ENCODE measurements around the gene DPYD.

DPYD gene

DNA sequence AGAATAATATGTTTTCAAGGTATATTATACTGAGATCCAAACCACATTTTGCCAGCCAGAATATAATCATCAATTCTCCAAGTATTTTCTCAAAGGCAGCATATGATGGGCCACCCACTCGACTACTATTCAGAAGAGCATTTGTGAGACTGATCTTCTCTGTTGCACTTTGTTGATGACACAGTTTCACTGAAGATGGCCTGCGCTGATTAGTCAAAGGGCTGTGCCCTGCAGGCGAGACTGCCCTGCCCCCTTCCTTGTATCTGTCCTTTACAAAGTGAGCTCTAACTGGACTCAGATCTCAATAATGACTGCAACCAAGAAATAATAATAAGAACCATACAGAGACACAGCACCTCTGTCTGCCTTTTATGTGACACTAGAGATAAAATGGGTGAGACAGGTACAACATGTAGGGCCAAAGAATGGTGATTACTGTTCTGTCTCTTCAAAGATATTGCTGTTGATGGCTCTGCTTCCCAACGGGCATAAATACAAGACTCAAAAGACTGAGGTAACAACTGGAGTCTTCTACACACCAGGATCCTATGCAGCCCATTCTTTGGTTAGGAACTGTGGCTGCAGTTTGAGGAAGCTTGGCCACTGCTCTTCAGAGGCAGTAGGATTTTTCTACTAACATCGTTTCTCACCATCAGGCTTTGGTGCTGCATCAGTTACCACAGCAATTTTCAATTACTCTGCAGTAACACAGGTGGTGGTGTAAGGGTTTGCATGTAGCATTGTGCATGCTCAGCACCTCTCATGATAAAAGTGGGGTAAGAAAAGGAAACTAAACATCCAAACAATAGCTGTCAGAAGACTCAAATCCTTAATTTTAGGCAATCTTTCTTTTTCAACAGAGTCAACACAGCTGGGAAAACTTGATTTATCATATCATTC is 718.1 kb downstream of the DPYD start:
- no peaks in the 10 kb centered on the region for H3K36me3 Mint-ChIP-seq (ENCODE audit: low read depth)
- DNase-seq (no peak), ATAC-seq (no peak)
- no peak overlapping the region for H3K4me3 Mint-ChIP-seq
- H3K27ac Mint-ChIP-seq: no peak overlapping the region
- H3K9me3 Mint-ChIP-seq: no peaks in the 10 kb centered on the region
- no peaks in the 10 kb centered on the region for H3K27me3 Mint-ChIP-seq
- H3K4me1 Mint-ChIP-seq: no peaks in the 10 kb centered on the region

- H3K9me3 Mint-ChIP-seq: no peaks in the 10 kb centered on the region
- ATAC-seq (no peak), DNase-seq (no peak)
- no peaks in the 10 kb centered on the region for H3K27me3 Mint-ChIP-seq
- no peak overlapping the region for H3K4me3 Mint-ChIP-seq
- H3K27ac Mint-ChIP-seq: no peak overlapping the region
- no peaks in the 10 kb centered on the region for H3K36me3 Mint-ChIP-seq (ENCODE audit: low read depth)
- no peaks in the 10 kb centered on the region for H3K4me1 Mint-ChIP-seq
Observed at GRCh38 chr1:97201641-97202040, 719.2 kb downstream of the DPYD start.

DNA sequence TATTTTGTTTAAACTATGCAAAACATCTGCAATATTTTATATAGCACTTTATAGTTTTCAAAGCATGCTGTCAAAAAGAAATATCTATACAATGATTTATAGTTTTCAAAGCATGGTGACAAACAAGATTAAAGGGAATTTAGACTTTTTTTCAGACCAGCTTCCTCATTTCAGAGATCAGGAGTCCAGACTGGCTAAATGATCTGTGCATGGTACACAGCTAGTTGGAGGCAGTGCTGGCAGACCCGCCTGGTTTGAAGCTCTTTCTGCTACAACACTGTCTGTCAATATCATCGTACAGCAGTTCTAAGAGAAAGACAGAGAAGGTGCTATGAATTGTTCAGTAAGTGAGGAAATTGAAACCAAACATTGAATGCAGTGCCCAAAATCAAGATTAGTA is 720.2 kb downstream of the DPYD start:
- no peaks in the 10 kb centered on the region for H3K27me3 Mint-ChIP-seq
- no peaks in the 10 kb centered on the region for H3K9me3 Mint-ChIP-seq
- H3K4me1 Mint-ChIP-seq: no peaks in the 10 kb centered on the region
- no peak overlapping the region for H3K4me3 Mint-ChIP-seq
- no peaks in the 10 kb centered on the region for H3K36me3 Mint-ChIP-seq (ENCODE audit: low read depth)
- no peak for ATAC-seq
- no peak overlapping the region for H3K27ac Mint-ChIP-seq
- no peak for DNase-seq

- no peaks in the 10 kb centered on the region for H3K9me3 Mint-ChIP-seq
- no peaks in the 10 kb centered on the region for H3K27me3 Mint-ChIP-seq
- DNase-seq (no peak), ATAC-seq (no peak)
- H3K27ac Mint-ChIP-seq: no peak overlapping the region
- H3K4me3 Mint-ChIP-seq: no peak overlapping the region
- no peaks in the 10 kb centered on the region for H3K4me1 Mint-ChIP-seq
- H3K36me3 Mint-ChIP-seq (ENCODE audit: low read depth): peaks cover 7% of the 10 kb centered on the region
Observed at GRCh38 chr1:97196825-97197516, 723.9 kb downstream of the DPYD start.

DNA sequence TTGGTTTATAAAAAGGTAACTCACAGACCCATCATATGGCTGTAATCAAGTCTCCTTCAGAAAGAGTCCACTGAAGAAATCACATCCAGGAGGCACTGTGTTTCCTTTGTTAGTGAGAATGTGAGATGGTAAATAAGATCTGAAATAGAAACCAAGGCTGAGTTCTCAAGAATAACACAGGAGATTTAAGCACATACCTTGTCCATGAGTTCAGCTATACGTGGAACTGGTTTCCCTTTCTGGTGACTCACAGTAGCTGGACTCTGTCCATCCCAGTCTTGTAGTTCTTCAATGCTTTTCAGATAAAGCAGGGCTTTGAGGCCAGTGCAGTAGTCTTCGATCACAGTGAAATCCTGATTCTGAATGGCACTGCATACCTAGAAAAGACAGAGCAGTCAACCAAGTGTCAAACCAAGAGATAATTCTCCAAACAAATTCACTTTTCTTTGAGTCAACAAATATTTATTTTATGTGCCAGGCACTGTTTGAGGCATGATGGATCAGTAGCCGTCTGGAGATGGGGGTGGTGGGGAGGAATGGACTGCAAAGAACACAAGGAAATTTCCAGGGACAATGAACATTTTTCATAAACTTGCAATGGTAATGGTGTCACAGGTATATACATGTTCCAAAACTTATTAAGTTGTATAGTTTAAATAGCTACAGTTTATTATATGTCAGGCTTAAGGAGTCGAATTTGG is 727.8 kb downstream of the DPYD start:
- no peak for ATAC-seq

GRCh38 chr1:97190326-97190725 is 730.5 kb downstream of the DPYD start:
- Mint-ChIP-seq H3K4me1 (no peaks in the 10 kb centered on the region), H3K4me3 (no peak overlapping the region), H3K27me3 (no peaks in the 10 kb centered on the region), H3K27ac (no peak overlapping the region), H3K9me3 (no peaks in the 10 kb centered on the region), H3K36me3 (ENCODE audit: low read depth) (peaks cover 25% of the 10 kb centered on the region)
- ATAC-seq (no peak), DNase-seq (no peak)

More for the DNA sequence above, 727.8 kb downstream of the DPYD start:
- Mint-ChIP-seq H3K27ac (no peak overlapping the region), H3K27me3 (no peaks in the 10 kb centered on the region), H3K4me3 (no peak overlapping the region), H3K36me3 (ENCODE audit: low read depth) (peaks cover 22% of the 10 kb centered on the region), H3K9me3 (no peaks in the 10 kb centered on the region), H3K4me1 (no peaks in the 10 kb centered on the region)
- DNase-seq: no peak

- Mint-ChIP-seq H3K4me1 (no peaks in the 10 kb centered on the region), H3K27ac (no peak overlapping the region), H3K9me3 (no peaks in the 10 kb centered on the region), H3K4me3 (no peak overlapping the region), H3K27me3 (no peaks in the 10 kb centered on the region), H3K36me3 (ENCODE audit: low read depth) (peaks cover 17% of the 10 kb centered on the region)
- no peak for ATAC-seq
- DNase-seq: no peak
Observed at GRCh38 chr1:97186381-97186780, 734.5 kb downstream of the DPYD start.

DNA sequence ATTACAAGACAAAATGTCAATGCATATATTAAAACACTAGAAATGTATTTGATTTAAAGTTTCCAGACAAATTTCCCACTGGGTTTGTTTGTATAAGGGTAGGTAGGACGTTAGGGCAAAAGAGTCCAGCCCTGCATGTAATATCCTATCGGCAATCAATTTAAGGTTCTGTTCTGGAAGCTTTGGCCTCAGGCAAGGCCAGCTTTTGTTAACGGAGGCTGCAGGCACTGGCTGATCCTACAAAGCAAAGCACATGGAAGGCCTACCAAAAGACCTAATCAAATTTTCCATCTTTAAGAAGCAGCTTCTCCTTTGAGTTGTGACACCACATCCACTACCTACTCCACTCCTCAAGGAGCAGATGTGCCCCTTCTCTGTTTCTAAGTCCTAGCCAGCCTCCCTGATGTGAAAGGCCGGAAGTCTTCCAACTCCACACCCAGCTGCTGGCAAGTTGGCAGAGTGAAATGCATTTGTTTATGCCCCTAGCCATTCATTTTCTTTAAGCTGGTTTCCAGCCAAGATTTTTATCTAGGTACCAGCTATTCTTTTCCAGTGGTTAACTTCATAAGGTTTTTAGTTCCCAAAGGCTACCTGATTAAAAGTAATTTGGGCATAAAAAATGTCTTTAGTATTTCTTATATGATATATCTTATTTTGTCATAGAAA is 746.7 kb downstream of the DPYD start:
- no peak for ATAC-seq
- H3K9me3 Mint-ChIP-seq: no peaks in the 10 kb centered on the region
- H3K36me3 Mint-ChIP-seq (ENCODE audit: low read depth): no peaks in the 10 kb centered on the region
- no peak overlapping the region for H3K4me3 Mint-ChIP-seq
- H3K27ac Mint-ChIP-seq: no peak overlapping the region
- no peak for DNase-seq
- H3K4me1 Mint-ChIP-seq: no peaks in the 10 kb centered on the region
- H3K27me3 Mint-ChIP-seq: no peaks in the 10 kb centered on the region

- H3K36me3 Mint-ChIP-seq (ENCODE audit: low read depth): peaks cover 1% of the 10 kb centered on the region
- H3K9me3 Mint-ChIP-seq: no peaks in the 10 kb centered on the region
- H3K4me3 Mint-ChIP-seq: no peak overlapping the region
- H3K27me3 Mint-ChIP-seq: no peaks in the 10 kb centered on the region
- H3K27ac Mint-ChIP-seq: no peak overlapping the region
- H3K4me1 Mint-ChIP-seq: no peaks in the 10 kb centered on the region
- DNase-seq: no peak
- ATAC-seq: no peak
Observed at GRCh38 chr1:97170300-97170699, 750.5 kb downstream of the DPYD start.

GRCh38 chr1:97168056-97168455 is 752.8 kb downstream of the DPYD start:
- no peak overlapping the region for H3K4me3 Mint-ChIP-seq
- peaks cover 14% of the 10 kb centered on the region for H3K9me3 Mint-ChIP-seq
- no peak overlapping the region for H3K27ac Mint-ChIP-seq
- DNase-seq (no peak), ATAC-seq (no peak)
- H3K36me3 Mint-ChIP-seq (ENCODE audit: low read depth): peaks cover 17% of the 10 kb centered on the region
- no peaks in the 10 kb centered on the region for H3K27me3 Mint-ChIP-seq
- H3K4me1 Mint-ChIP-seq: peaks cover 2% of the 10 kb centered on the region

DNA sequence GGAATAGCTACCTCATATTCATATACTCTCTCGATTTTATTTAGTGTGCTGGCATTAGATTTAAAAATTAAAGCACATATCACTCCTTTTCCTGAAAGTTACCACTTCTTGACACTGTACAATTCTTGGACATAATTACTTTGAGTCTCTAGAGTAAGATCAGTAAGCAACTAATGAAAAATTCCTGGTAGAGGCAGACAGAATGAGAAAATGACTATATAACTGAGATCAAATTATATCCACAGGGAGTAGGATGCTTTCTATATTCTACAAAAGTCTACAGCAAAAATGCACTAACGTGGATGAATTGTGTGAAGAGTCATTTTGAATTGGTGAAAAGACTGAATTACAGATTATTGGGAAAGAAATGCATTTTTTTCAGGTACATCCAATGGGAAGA is 753.6 kb downstream of the DPYD start:
- no peaks in the 10 kb centered on the region for H3K27me3 Mint-ChIP-seq
- H3K27ac Mint-ChIP-seq: no peak overlapping the region
- peaks cover 17% of the 10 kb centered on the region for H3K36me3 Mint-ChIP-seq (ENCODE audit: low read depth)
- H3K4me3 Mint-ChIP-seq: no peak overlapping the region
- peaks cover 2% of the 10 kb centered on the region for H3K4me1 Mint-ChIP-seq
- ATAC-seq: no peak
- H3K9me3 Mint-ChIP-seq: peaks cover 14% of the 10 kb centered on the region
- DNase-seq: no peak

DNA sequence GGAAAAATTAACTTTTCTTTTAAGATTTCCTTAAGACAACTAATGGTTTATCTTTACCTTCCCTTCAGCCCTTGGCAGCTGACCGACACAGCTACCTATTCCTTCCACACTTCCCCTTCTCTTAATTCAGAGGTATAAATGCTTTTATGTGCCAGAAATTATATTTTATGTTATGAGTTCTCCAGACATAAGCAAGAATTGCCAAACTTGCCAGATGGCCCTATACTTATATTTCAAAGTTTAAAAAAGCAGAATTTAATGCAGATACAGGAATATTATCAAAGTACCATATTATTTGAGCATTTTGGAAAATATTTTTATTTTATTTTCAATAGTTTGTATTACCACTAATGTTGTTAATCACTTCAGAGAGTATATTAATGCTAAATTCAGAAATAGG is 754.2 kb downstream of the DPYD start:
- peaks cover 2% of the 10 kb centered on the region for H3K4me1 Mint-ChIP-seq
- no peak overlapping the region for H3K4me3 Mint-ChIP-seq
- no peaks in the 10 kb centered on the region for H3K27me3 Mint-ChIP-seq
- ATAC-seq: no peak
- H3K27ac Mint-ChIP-seq: no peak overlapping the region
- no peak for DNase-seq
- H3K36me3 Mint-ChIP-seq (ENCODE audit: low read depth): peaks cover 17% of the 10 kb centered on the region
- H3K9me3 Mint-ChIP-seq: peaks cover 14% of the 10 kb centered on the region

DNA sequence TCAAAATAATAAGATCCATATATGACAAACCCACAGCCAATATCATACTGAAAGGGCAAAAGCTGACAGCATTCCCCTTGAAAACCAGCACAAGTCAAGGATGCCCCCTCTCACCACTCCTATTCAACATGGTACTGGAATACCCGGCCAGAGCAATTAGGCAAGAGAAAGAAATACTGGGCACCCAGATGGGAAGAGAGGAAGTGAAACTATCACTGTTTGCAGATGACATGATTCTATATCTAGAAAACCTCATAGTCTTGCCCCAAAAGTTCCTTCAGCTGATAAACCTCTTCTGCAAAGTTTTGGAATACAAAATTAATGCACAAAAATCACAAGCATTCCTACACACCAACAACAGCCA is 756.6 kb downstream of the DPYD start:
- Mint-ChIP-seq H3K9me3 (peaks cover 14% of the 10 kb centered on the region), H3K27ac (no peak overlapping the region), H3K36me3 (ENCODE audit: low read depth) (peaks cover 17% of the 10 kb centered on the region), H3K4me3 (no peak overlapping the region), H3K4me1 (peaks cover 5% of the 10 kb centered on the region), H3K27me3 (no peaks in the 10 kb centered on the region)
- DNase-seq (no peak), ATAC-seq (no peak)

DNA sequence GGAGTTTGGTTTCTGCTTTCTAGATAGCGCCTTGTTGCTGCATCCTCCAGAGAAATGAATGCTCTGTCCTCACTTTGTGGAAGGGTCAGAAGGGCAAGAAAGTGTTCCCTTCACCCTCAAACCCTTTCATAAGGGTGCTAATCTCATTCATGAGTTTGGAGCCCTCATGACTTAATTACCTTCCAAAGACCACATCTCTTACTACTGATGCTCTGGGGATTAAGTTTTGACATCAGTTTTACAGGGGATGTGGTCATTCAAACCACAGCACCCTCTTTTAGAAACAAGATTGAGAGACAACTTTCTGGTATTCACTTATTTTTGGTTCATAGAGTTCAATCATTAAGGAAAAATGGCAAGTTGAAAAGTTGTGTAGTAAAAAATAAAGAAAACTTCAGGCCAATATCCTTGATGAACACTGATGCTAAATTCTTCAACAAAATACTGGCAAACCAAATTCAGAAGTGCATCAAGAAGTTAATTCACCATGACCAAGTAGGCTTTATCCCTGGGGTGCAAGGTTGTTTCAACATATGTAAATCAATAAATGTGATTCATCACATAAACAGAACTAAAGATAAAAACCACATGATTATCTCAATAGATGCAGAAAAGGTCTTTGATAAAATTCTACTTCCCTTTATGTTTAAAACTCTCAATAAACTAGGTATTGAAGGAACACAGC is 757.1 kb downstream of the DPYD start:
- no peak for DNase-seq
- Mint-ChIP-seq H3K27me3 (no peaks in the 10 kb centered on the region), H3K9me3 (peaks cover 14% of the 10 kb centered on the region), H3K4me1 (peaks cover 5% of the 10 kb centered on the region), H3K4me3 (no peak overlapping the region), H3K36me3 (ENCODE audit: low read depth) (peaks cover 17% of the 10 kb centered on the region), H3K27ac (no peak overlapping the region)
- no peak for ATAC-seq

Measured in activated naive CD8-positive, alpha-beta T cell treated with anti-CD3 and anti-CD28 coated beads, Interleukin-2, amount 50 U/mL, for 24 hours (primary cell).